ENCODE measurements around the gene IFNG-AS1. TPM values are rescaled to one million over a fixed set of nuclear protein-coding genes. Genes with fewer than 3 reads are reported as not detected.

The IFNG-AS1 gene
- total and polyA plus RNA-seq, 3 donors from 2014 or later: 0.25 TPM; not detected in 2

- Histone ChIP-seq H3K9me3 (no peaks in the 10 kb centered on the region), H3K4me1 (no peaks in the 10 kb centered on the region), H3K27me3 (no peaks in the 10 kb centered on the region), H3K36me3 (ENCODE audit: low read depth, missing control alignments) (no peaks in the 10 kb centered on the region), H3K27ac (no peak overlapping the region), H3K4me3 (no peak overlapping the region)
- intact Hi-C loops (cut with DNase I; ENCODE audit: low total_unique reads): no loop called here
- 74 to 91% methylated on average over 1 of the region's 1 CpG for WGBS, 2 donors
- DNase-seq: no peak
- TF ChIP-seq POLR2A (IDR thresholded peaks at IDR 0.05): no peak
- no peak for TF ChIP-seq CTCF (IDR thresholded peaks at IDR 0.05)
Observed at GRCh38 chr12:68030248-68030647, 41.0 kb downstream of the IFNG-AS1 start.

- intact Hi-C loops (cut with DNase I; ENCODE audit: low total_unique reads): no loop called here
- TF ChIP-seq POLR2A (IDR thresholded peaks at IDR 0.05) (no peak), CTCF (IDR thresholded peaks at IDR 0.05) (no peak)
- WGBS, 2 donors: 80 to 81% methylated on average over 3 of the region's 3 CpGs
Observed at GRCh38 chr12:68031174-68031573, 41.9 kb downstream of the IFNG-AS1 start.

GRCh38 chr12:68031881-68032739 is 42.9 kb downstream of the IFNG-AS1 start:
- H3K27me3 ChIP-seq: no peaks in the 10 kb centered on the region
- intact Hi-C loops (cut with DNase I; ENCODE audit: low total_unique reads): no loop called here
- WGBS, 2 donors: 71 to 77% methylated on average over 9 of the region's 9 CpGs
- no peak for DNase-seq
- no peaks in the 10 kb centered on the region for H3K4me1 ChIP-seq
- H3K27ac ChIP-seq: no peak overlapping the region
- TF ChIP-seq CTCF (IDR thresholded peaks at IDR 0.05) (no peak), POLR2A (IDR thresholded peaks at IDR 0.05) (no peak)
- H3K4me3 ChIP-seq: no peak overlapping the region
- no peaks in the 10 kb centered on the region for H3K9me3 ChIP-seq
- H3K36me3 ChIP-seq (ENCODE audit: low read depth, missing control alignments): no peaks in the 10 kb centered on the region

More at GRCh38 chr12:68031174-68031573, 41.9 kb downstream of the IFNG-AS1 start:
- Histone ChIP-seq H3K9me3 (no peaks in the 10 kb centered on the region), H3K4me3 (no peak overlapping the region), H3K27ac (no peak overlapping the region), H3K36me3 (ENCODE audit: low read depth, missing control alignments) (no peaks in the 10 kb centered on the region), H3K27me3 (no peaks in the 10 kb centered on the region), H3K4me1 (no peaks in the 10 kb centered on the region)
- DNase-seq: no peak

- WGBS, 2 donors: 92 to 95% methylated on average over 5 of the region's 5 CpGs
Observed at GRCh38 chr12:68034567-68034966, 45.3 kb downstream of the IFNG-AS1 start.

More at GRCh38 chr12:68034567-68034966, 45.3 kb downstream of the IFNG-AS1 start:
- no peaks in the 10 kb centered on the region for H3K36me3 ChIP-seq (ENCODE audit: low read depth, missing control alignments)
- no peak for DNase-seq
- H3K9me3 ChIP-seq: no peaks in the 10 kb centered on the region
- no peak overlapping the region for H3K27ac ChIP-seq
- intact Hi-C loops (cut with DNase I; ENCODE audit: low total_unique reads): no loop called here
- TF ChIP-seq CTCF (IDR thresholded peaks at IDR 0.05) (no peak), POLR2A (IDR thresholded peaks at IDR 0.05) (no peak)
- H3K4me3 ChIP-seq: no peak overlapping the region
- H3K4me1 ChIP-seq: no peaks in the 10 kb centered on the region
- no peaks in the 10 kb centered on the region for H3K27me3 ChIP-seq
